Iris pigment epithelial cell (primary cell): Measurements from ENCODE around the gene NUDC.

Experiments used
- DNase-seq: peaks from one replicate; pipeline ENCODE4 v3.0.0-alpha.2; 2011; ENCODE audit warnings: low read depth

NUDC gene

GRCh38 chr1:26951216-26951615 lies 29.7 kb downstream of the NUDC start:
- no peak for DNase-seq

GRCh38 chr1:26951821-26952497 lies 30.4 kb downstream of the NUDC start:
- DNase-seq: no peak

- DNase-seq: no peak
These were observed 31.8 kb downstream of the NUDC start for GRCh38 chr1:26953374-26953773.

GRCh38 chr1:26956321-26956720 lies 34.8 kb downstream of the NUDC start:
- no peak for DNase-seq

GRCh38 chr1:26957306-26957705 lies 35.8 kb downstream of the NUDC start:
- no peak for DNase-seq

- DNase-seq: no peak
These were observed 37.7 kb downstream of the NUDC start for GRCh38 chr1:26959270-26959669.

- no peak for DNase-seq
These were observed 38.4 kb downstream of the NUDC start, which contains the start of gene KDF1 for GRCh38 chr1:26959722-26960624. Gene KDF1, minus strand, starts transcription at chr1:26960468. Its CDS starts 8,088 bp downstream, at chr1:26952380.

- no peak for DNase-seq
These were observed 39.1 kb downstream of the NUDC start for GRCh38 chr1:26960625-26960966.

GRCh38 chr1:26961826-26962225 lies 40.3 kb downstream of the NUDC start:
- peak; percentile 99 for DNase-seq

- DNase-seq: no peak
These were observed 43.7 kb downstream of the NUDC start for GRCh38 chr1:26965213-26965612.

- DNase-seq: no peak
These were observed 44.1 kb downstream of the NUDC start for GRCh38 chr1:26965628-26966027.

GRCh38 chr1:26970810-26971209 lies 49.3 kb downstream of the NUDC start:
- DNase-seq: no peak

- no peak for DNase-seq
These were observed 50.0 kb downstream of the NUDC start for GRCh38 chr1:26971590-26971989.

- DNase-seq: no peak
These were observed 50.8 kb downstream of the NUDC start for GRCh38 chr1:26972390-26972789.

- no peak for DNase-seq
These were observed 51.3 kb downstream of the NUDC start for GRCh38 chr1:26972821-26973220.

- DNase-seq: no peak
These were observed 55.3 kb downstream of the NUDC start for GRCh38 chr1:26976621-26977510.

- DNase-seq: no peak
These were observed 57.4 kb downstream of the NUDC start for GRCh38 chr1:26978901-26979300.

GRCh38 chr1:26981146-26981846 lies 59.8 kb downstream of the NUDC start:
- DNase-seq: no peak

GRCh38 chr1:26983863-26984262 lies 62.3 kb downstream of the NUDC start:
- DNase-seq: no peak

- no peak for DNase-seq
These were observed 62.7 kb downstream of the NUDC start for GRCh38 chr1:26984291-26984690.

GRCh38 chr1:26986658-26987057 lies 65.1 kb downstream of the NUDC start:
- no peak for DNase-seq
